ENCODE results near the gene FES. TPM values are rescaled to one million over a fixed set of nuclear protein-coding genes. Genes with fewer than 3 reads are reported as not detected.

FES gene
- polyA plus RNA-seq, 1 donor: 17.9 TPM

DNA sequence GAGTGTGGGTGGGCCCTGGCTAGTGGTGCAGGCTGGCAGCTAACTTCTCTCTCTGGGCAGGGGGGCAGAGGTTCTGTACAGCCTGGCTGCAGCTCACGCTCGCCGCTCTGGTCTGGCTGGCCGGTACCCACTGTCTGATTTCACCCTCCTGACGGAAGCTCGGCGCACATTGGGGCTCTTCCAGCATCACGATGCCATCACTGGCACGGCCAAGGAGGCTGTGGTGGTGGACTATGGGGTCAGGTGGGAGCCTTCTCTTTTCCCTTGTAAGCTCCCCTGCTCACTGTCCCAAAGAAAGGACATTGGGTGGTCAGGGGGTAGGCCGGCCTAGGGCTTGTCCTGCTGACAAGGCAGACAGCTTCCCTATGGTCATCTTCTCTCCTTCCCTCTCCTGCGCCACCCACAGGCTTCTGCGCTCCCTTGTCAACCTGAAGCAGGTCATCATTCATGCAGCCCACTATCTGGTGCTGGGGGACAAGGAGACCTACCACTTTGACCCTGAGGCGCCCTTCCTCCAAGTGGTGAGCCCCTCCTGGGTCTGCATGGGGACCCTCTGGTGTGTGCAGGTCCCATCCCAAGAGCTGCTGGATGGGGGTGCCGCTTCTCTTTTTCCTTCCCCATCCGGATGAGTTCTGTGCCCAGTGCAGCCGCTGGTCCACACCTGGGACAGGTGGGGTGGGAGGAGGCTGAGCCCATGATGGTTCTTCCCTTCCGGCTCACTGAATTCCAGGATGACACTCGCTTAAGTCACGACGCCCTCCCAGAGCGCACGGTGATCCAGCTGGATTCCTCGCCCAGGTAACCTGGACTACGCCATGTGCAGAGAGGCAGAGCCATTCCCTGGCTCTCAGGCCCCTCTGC, 26.4 kb downstream of the FES start:
- no peaks in the 10 kb centered on the region for H3K9me3 ChIP-seq (ENCODE audit: control insufficient read depth, low read depth, low read length)
- H3K4me1 ChIP-seq (ENCODE audit: control insufficient read depth, insufficient read depth, low read length): no peaks in the 10 kb centered on the region
- DNase-seq: no peak
- WGBS (ENCODE audit: insufficient coverage, low lambda C conversion rate): no CpG with 5 or more reads among the region's 24 CpGs
- H3K27me3 ChIP-seq (ENCODE audit: control insufficient read depth, insufficient read depth, low read length): no peaks in the 10 kb centered on the region
- no peak overlapping the region for H3K4me3 ChIP-seq (ENCODE audit: low read length)
- peaks cover 86% of the 10 kb centered on the region for H3K36me3 ChIP-seq (ENCODE audit: control insufficient read depth, insufficient read depth, low read length)
- no peak overlapping the region for H3K27ac ChIP-seq (ENCODE audit: low read length)

DNA sequence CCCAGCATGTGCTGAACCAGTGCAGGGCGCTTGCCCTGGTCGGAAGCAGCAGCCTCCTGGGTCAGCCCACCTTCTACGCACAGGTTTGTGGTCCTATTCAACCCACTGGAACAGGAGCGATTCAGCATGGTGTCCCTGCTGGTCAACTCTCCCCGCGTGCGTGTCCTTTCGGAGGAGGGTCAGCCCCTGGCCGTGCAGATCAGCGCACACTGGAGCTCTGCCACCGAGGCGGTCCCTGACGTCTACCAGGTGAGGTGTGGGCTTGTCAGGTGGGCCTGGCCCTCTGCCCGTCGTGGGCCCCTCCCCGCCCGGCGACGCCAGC, 27.0 kb downstream of the FES start:
- H3K36me3 ChIP-seq (ENCODE audit: control insufficient read depth, insufficient read depth, low read length): peaks cover 86% of the 10 kb centered on the region
- no peaks in the 10 kb centered on the region for H3K4me1 ChIP-seq (ENCODE audit: control insufficient read depth, insufficient read depth, low read length)
- no peak overlapping the region for H3K4me3 ChIP-seq (ENCODE audit: low read length)
- DNase-seq: no peak
- no CpG with 5 or more reads among the region's 19 CpGs for WGBS (ENCODE audit: insufficient coverage, low lambda C conversion rate)
- H3K27ac ChIP-seq (ENCODE audit: low read length): no peak overlapping the region
- no peaks in the 10 kb centered on the region for H3K27me3 ChIP-seq (ENCODE audit: control insufficient read depth, insufficient read depth, low read length)
- H3K9me3 ChIP-seq (ENCODE audit: control insufficient read depth, low read depth, low read length): no peaks in the 10 kb centered on the region

- no peaks in the 10 kb centered on the region for H3K27me3 ChIP-seq (ENCODE audit: control insufficient read depth, insufficient read depth, low read length)
- no peak for DNase-seq
- no peaks in the 10 kb centered on the region for H3K9me3 ChIP-seq (ENCODE audit: control insufficient read depth, low read depth, low read length)
- H3K27ac ChIP-seq (ENCODE audit: low read length): no peak overlapping the region
- no CpG with 5 or more reads among the region's 30 CpGs for WGBS (ENCODE audit: insufficient coverage, low lambda C conversion rate)
- peaks cover 85% of the 10 kb centered on the region for H3K36me3 ChIP-seq (ENCODE audit: control insufficient read depth, insufficient read depth, low read length)
- no peaks in the 10 kb centered on the region for H3K4me1 ChIP-seq (ENCODE audit: control insufficient read depth, insufficient read depth, low read length)
- H3K4me3 ChIP-seq (ENCODE audit: low read length): no peak overlapping the region
Observed at GRCh38 chr15:90911906-90912769, 27.8 kb downstream of the FES start.

DNA sequence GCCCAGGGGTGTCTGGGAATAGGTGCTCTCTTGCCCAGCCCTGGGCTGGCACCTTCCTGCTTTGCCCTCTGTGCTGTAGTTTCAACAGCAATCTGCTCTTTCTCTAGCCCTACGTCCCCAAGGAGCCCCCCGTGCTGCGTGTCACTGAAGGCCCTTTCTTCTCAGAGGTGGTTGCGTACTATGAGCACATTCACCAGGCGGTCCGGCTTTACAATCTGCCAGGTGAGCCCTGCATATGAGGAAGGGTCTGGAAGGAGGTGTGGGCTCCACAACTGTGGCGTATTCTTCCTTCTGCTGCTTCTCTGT, 28.4 kb downstream of the FES start:
- Histone ChIP-seq H3K9me3 (ENCODE audit: control insufficient read depth, low read depth, low read length) (no peaks in the 10 kb centered on the region), H3K36me3 (ENCODE audit: control insufficient read depth, insufficient read depth, low read length) (peaks cover 85% of the 10 kb centered on the region), H3K4me1 (ENCODE audit: control insufficient read depth, insufficient read depth, low read length) (no peaks in the 10 kb centered on the region), H3K4me3 (ENCODE audit: low read length) (no peak overlapping the region), H3K27ac (ENCODE audit: low read length) (no peak overlapping the region), H3K27me3 (ENCODE audit: control insufficient read depth, insufficient read depth, low read length) (no peaks in the 10 kb centered on the region)
- no peak for DNase-seq
- WGBS (ENCODE audit: insufficient coverage, low lambda C conversion rate): no CpG with 5 or more reads among the region's 7 CpGs

GRCh38 chr15:90913398-90913944, 29.2 kb downstream of the FES start:
- no CpG with 5 or more reads among the region's 12 CpGs for WGBS (ENCODE audit: insufficient coverage, low lambda C conversion rate)
- Histone ChIP-seq H3K9me3 (ENCODE audit: control insufficient read depth, low read depth, low read length) (no peaks in the 10 kb centered on the region), H3K27ac (ENCODE audit: low read length) (no peak overlapping the region), H3K4me1 (ENCODE audit: control insufficient read depth, insufficient read depth, low read length) (no peaks in the 10 kb centered on the region), H3K36me3 (ENCODE audit: control insufficient read depth, insufficient read depth, low read length) (peaks cover 87% of the 10 kb centered on the region), H3K27me3 (ENCODE audit: control insufficient read depth, insufficient read depth, low read length) (no peaks in the 10 kb centered on the region), H3K4me3 (ENCODE audit: low read length) (no peak overlapping the region)
- no peak for DNase-seq

DNA sequence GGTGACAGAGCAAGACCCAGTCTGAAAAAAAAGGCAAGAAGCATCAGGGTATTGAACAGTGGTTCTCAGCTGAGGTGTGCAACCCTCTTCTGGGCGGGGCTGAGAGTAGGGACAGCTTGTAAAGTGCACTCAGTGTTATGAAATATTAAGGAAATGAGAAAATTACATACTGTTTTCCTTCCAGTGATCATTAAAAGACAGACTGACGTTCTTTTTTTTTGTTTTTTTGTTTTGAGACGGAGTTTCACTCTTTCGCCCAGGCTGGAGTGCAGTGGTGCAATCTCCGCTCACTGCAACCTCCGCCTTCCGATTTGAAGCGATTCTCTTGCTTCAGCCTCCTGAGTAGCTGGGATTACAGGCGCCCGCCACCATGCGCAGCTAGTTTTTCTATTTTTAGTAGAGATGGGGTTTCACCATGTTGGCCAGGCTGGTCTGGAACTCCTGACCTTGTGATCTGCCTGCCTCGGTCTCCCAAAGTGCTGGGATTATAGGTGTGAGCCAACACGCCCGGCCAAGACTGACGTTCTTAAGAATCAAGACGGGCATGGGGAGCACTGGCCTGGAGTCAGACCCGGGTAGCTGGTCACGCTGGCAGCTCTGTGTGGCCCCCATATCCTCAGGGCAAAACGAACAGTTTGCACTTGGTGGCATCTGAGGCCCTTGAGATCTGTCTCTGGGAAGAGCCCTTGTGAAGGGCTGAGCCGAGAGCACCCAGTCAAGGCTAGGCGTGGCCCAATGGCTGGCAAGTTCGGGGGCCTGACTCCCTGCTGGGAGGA, 30.2 kb downstream of the FES start:
- Histone ChIP-seq H3K9me3 (ENCODE audit: control insufficient read depth, low read depth, low read length) (no peaks in the 10 kb centered on the region), H3K4me3 (ENCODE audit: low read length) (no peak overlapping the region), H3K4me1 (ENCODE audit: control insufficient read depth, insufficient read depth, low read length) (no peaks in the 10 kb centered on the region), H3K27me3 (ENCODE audit: control insufficient read depth, insufficient read depth, low read length) (no peaks in the 10 kb centered on the region), H3K36me3 (ENCODE audit: control insufficient read depth, insufficient read depth, low read length) (peaks cover 86% of the 10 kb centered on the region), H3K27ac (ENCODE audit: low read length) (no peak overlapping the region)
- DNase-seq: no peak
- WGBS (ENCODE audit: insufficient coverage, low lambda C conversion rate): no CpG with 5 or more reads among the region's 22 CpGs

DNA sequence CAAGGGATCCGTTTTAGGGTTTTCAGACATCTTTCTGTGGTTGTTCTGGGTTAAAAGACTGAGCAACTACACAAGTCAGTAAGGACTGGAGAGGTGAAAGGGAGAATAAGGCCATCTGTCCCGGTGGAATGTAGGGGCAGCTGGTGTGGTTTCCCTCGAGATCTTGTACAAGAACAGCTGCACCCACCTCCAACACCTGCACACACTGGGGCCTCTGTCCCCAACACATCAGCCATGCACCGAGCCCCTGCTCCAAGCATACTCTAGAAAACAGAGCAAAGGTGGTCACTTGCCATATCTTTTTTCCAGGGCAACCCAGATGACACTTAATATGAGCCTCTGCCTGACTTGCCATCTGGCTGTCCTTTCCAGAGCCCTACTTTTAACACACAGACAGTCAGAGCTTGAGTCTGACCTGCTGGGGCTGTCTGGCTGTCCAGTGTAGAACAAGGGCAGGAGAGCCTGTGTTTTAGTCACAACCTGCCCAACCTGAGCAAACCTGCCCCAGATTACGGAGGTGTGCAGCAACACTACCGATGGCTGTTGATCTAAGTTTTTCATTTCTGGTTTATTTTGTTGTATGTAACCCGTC, 31.0 kb downstream of the FES start:
- Histone ChIP-seq H3K4me1 (ENCODE audit: control insufficient read depth, insufficient read depth, low read length) (no peaks in the 10 kb centered on the region), H3K9me3 (ENCODE audit: control insufficient read depth, low read depth, low read length) (no peaks in the 10 kb centered on the region), H3K4me3 (ENCODE audit: low read length) (no peak overlapping the region), H3K27ac (ENCODE audit: low read length) (no peak overlapping the region), H3K27me3 (ENCODE audit: control insufficient read depth, insufficient read depth, low read length) (no peaks in the 10 kb centered on the region), H3K36me3 (ENCODE audit: control insufficient read depth, insufficient read depth, low read length) (peaks cover 87% of the 10 kb centered on the region)
- DNase-seq: no peak
- WGBS (ENCODE audit: insufficient coverage, low lambda C conversion rate): no CpG with 5 or more reads among the region's 7 CpGs

DNA sequence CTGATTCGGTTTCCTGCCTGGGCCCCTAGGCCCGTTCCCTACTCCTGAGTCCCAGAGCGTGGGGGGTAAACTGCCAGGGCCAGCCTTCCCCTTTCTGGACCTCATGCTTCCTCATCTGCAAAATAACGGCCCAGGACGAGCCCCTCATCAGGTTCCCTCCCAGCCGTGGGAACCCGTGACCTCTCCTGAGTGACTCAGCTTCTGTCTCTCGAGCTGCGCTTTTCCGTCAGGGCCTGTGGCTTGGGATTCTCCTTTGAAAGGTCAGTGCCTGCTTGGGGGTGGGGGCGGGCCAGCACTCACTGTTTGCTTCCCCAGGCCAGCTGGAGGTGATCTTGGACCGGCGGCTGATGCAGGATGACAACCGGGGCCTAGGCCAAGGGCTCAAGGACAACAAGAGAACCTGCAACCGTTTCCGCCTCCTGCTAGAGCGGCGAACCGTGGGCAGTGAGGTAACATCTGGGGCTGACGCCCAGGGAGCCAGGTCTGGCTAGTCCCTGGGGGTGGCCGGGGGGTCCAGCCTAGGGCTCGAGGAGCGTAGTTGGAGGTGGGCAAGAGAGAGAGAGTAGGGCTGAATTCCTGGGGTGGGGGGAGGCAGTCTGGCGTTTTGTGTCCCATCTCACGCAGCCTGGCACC, 31.6 kb downstream of the FES start:
- peaks cover 85% of the 10 kb centered on the region for H3K36me3 ChIP-seq (ENCODE audit: control insufficient read depth, insufficient read depth, low read length)
- H3K4me3 ChIP-seq (ENCODE audit: low read length): no peak overlapping the region
- H3K4me1 ChIP-seq (ENCODE audit: control insufficient read depth, insufficient read depth, low read length): no peaks in the 10 kb centered on the region
- DNase-seq: no peak
- no peak overlapping the region for H3K27ac ChIP-seq (ENCODE audit: low read length)
- no peaks in the 10 kb centered on the region for H3K9me3 ChIP-seq (ENCODE audit: control insufficient read depth, low read depth, low read length)
- WGBS (ENCODE audit: insufficient coverage, low lambda C conversion rate): no CpG with 5 or more reads among the region's 25 CpGs
- no peaks in the 10 kb centered on the region for H3K27me3 ChIP-seq (ENCODE audit: control insufficient read depth, insufficient read depth, low read length)

GRCh38 chr15:90916461-90916860, 32.2 kb downstream of the FES start:
- DNase-seq: no peak
- Histone ChIP-seq H3K4me1 (ENCODE audit: control insufficient read depth, insufficient read depth, low read length) (no peaks in the 10 kb centered on the region), H3K9me3 (ENCODE audit: control insufficient read depth, low read depth, low read length) (no peaks in the 10 kb centered on the region), H3K4me3 (ENCODE audit: low read length) (no peak overlapping the region), H3K27ac (ENCODE audit: low read length) (no peak overlapping the region), H3K27me3 (ENCODE audit: control insufficient read depth, insufficient read depth, low read length) (no peaks in the 10 kb centered on the region), H3K36me3 (ENCODE audit: control insufficient read depth, insufficient read depth, low read length) (peaks cover 84% of the 10 kb centered on the region)
- no CpG with 5 or more reads among the region's 11 CpGs for WGBS (ENCODE audit: insufficient coverage, low lambda C conversion rate)
